HCT116 (cell line): ENCODE data around the gene COA1. TPM values are rescaled to one million over a fixed set of nuclear protein-coding genes. Genes with fewer than 3 reads are reported as not detected.

Source experiments
- ATAC-seq: fragments of 200-7000 bp; cut with Tn5 transposase; 2 replicates; pipeline ENCODE4 v1.9.1; 2020; ENCODE audit warnings: mild to moderate bottlenecking, moderate library complexity
- BruUV-seq: library from RNA; stranded (reverse); fragments of 400-500 nt; replicated peaks from 2 replicates; lab custom pipeline; 2021; lab: Mats Ljungman, UMichigan
- CTCF ChIA-PET: fragments of 300-600 bp; sonication (Branson Sonifier 250); formaldehyde crosslinking; loops from one replicate; lab custom pipeline; 2021; ENCODE audit warnings: antibody characterized with exemption; lab: Charles Lee
- POLR2A ChIA-PET: fragments of 300-600, 350-600 bp; sonication (Branson Sonifier 250); formaldehyde crosslinking; loops from one replicate; lab custom pipeline; 2021; ENCODE audit warnings: antibody characterized with exemption; lab: Charles Lee
- RAD21 ChIA-PET, 2 experiments: fragments of 300-600 bp; sonication (Branson Sonifier 250); formaldehyde crosslinking; loops; one replicate each; lab custom pipeline; 2023; ENCODE audit warnings: low total read pairs in 2 of 2; ENCODE audit not compliant: uncharacterized antibody in 2 of 2, unreplicated experiment in 2 of 2, low non-redundant PET in 1 of 2; lab: Charles Lee
- DNase-seq: peaks from one replicate; pipeline ENCODE4 v3.0.0-alpha.2; 2010; ENCODE audit warnings: low read depth, low spot score
- H2AFZ ChIP-seq: fragments of 200-600 bp; shearing (Covaris generic), sonication (generic); 2 replicates; pipeline ENCODE4 v1.6.1; 2017; ENCODE audit warnings: low read depth, mixed run types, mixed read lengths, antibody characterized with exemption, low read length; ENCODE audit not compliant: poor library complexity, severe bottlenecking
- H3K27ac ChIP-seq: 2 replicates; pipeline ENCODE4 v1.5.1; 2012; ENCODE audit warnings: low read depth, low read length
- H3K27me3 ChIP-seq: fragments of 200-600 bp; sonication (generic); 2 replicates; pipeline ENCODE4 v1.6.1; 2016; ENCODE audit warnings: mixed run types, low read length, mixed read lengths; ENCODE audit not compliant: insufficient read depth
- H3K36me3 ChIP-seq, 2 experiments: fragments of 200-500 bp in 1 of 2; fragments of 200-600 bp in 1 of 2; sonication (Bioruptor generic) in 1 of 2; sonication (generic) in 1 of 2; 2 replicates each; pipeline versions ENCODE4 v1.5.1 to v1.6.1; 2014 to 2016; ENCODE audit warnings: low read length in 2 of 2, inconsistent platforms in 1 of 2, mixed read lengths in 1 of 2, mixed run types in 1 of 2; ENCODE audit not compliant: insufficient read depth in 2 of 2, control insufficient read depth in 1 of 2
- H3K4me1 ChIP-seq, 2 experiments: fragments of 200-600 bp in 1 of 2; sonication (generic) in 1 of 2; 2 replicates each; pipeline versions ENCODE4 v1.5.1 to v1.6.1; 2012 to 2017; ENCODE audit warnings: low read length in 2 of 2, inconsistent platforms in 1 of 2, mild to moderate bottlenecking in 1 of 2, mixed read lengths in 1 of 2, mixed run types in 1 of 2, moderate library complexity in 1 of 2; ENCODE audit not compliant: insufficient read depth in 2 of 2, control insufficient read depth in 1 of 2
- H3K4me2 ChIP-seq: fragments of 200-600 bp; sonication (generic); 2 replicates; pipeline ENCODE4 v1.6.1; 2017; ENCODE audit warnings: mixed run types, low read length, mixed read lengths
- H3K4me3 ChIP-seq, 2 experiments: fragments of 200-600 bp in 1 of 2; sonication (generic) in 1 of 2; replicated peaks in 1 of 2; 2 replicates each; pipeline ENCODE4 v1.5.1; 2011 to 2016; ENCODE audit warnings: low read length in 2 of 2, control low read depth in 1 of 2, low read depth in 1 of 2, mild to moderate bottlenecking in 1 of 2, mixed read lengths in 1 of 2, mixed run types in 1 of 2
- H3K79me2 ChIP-seq: fragments of 200-600 bp; sonication (generic); 2 replicates; pipeline ENCODE4 v1.6.1; 2017; ENCODE audit warnings: mild to moderate bottlenecking, mixed run types, low read length, moderate library complexity, mixed read lengths; ENCODE audit not compliant: insufficient read depth
- H3K9ac ChIP-seq: fragments of 200-600 bp; sonication (generic); 2 replicates; pipeline ENCODE4 v1.6.1; 2016; ENCODE audit warnings: low read length, mixed read lengths
- H3K9me2 ChIP-seq: fragments of 200-600 bp; sonication (generic), shearing (Covaris generic); 2 replicates; pipeline ENCODE4 v1.6.1; 2017; ENCODE audit warnings: mixed run types, mild to moderate bottlenecking, moderate library complexity; ENCODE audit not compliant: insufficient read depth
- H3K9me3 ChIP-seq, 2 experiments: fragments of 200-500 bp in 1 of 2; fragments of 200-600 bp in 1 of 2; sonication (Bioruptor generic) in 1 of 2; sonication (generic) in 1 of 2; 2 replicates each; pipeline ENCODE4 v1.6.1; 2014 to 2017; ENCODE audit warnings: low read length in 2 of 2, mixed read lengths in 2 of 2, inconsistent platforms in 1 of 2, low read depth in 1 of 2, mild to moderate bottlenecking in 1 of 2, mixed run types in 1 of 2, moderate library complexity in 1 of 2; ENCODE audit not compliant: control insufficient read depth in 1 of 2, insufficient read depth in 1 of 2
- H4K20me1 ChIP-seq: fragments of 200-600 bp; sonication (generic), shearing (Covaris generic); 2 replicates; pipeline ENCODE4 v1.6.1; 2017; ENCODE audit warnings: mixed run types, mild to moderate bottlenecking, moderate library complexity; ENCODE audit not compliant: insufficient read depth
- EZH2phosphoT487 ChIP-seq: fragments of 200-600 bp; IDR thresholded peaks from 2 replicates; pipeline ENCODE4 v1.6.1; 2018; ENCODE audit warnings: antibody characterized with exemption, borderline replicate concordance
- JUND ChIP-seq: IDR thresholded peaks from 2 replicates; pipeline ENCODE4 v1.6.1; 2012
- POLR2AphosphoS5 ChIP-seq: IDR thresholded peaks from 2 replicates; pipeline ENCODE4 v1.6.1; 2011; ENCODE audit warnings: mild to moderate bottlenecking, low read depth, low read length, moderate library complexity
- intact Hi-C: fragments of 100-400 bp; cut with micrococcal nuclease; formaldehyde crosslinking; loops from 2 replicates; pipeline ENCODE4 v1.10.0; 2022
- total RNA-seq: library from RNA; stranded (reverse); gene quantifications from one replicate; pipeline ENCODE4 v1.2.1, GENCODE V29; 2021; ENCODE audit not compliant: unreplicated experiment
- TF ChIP-seq, protein P1 (sequence below): IDR thresholded peaks from 2 replicates; pipeline ENCODE4 v1.6.1; 2011; ENCODE audit warnings: mild to moderate bottlenecking, low read length, moderate library complexity; ENCODE audit not compliant: insufficient replicate concordance; ENCODE audit errors: extremely low read depth
- TF ChIP-seq, protein P2 (sequence below): IDR thresholded peaks from 2 replicates; pipeline ENCODE4 v1.6.1; 2012

Gene COA1
- total RNA-seq, 1 experiment from 2014 or later = 78.5 TPM

DNA sequence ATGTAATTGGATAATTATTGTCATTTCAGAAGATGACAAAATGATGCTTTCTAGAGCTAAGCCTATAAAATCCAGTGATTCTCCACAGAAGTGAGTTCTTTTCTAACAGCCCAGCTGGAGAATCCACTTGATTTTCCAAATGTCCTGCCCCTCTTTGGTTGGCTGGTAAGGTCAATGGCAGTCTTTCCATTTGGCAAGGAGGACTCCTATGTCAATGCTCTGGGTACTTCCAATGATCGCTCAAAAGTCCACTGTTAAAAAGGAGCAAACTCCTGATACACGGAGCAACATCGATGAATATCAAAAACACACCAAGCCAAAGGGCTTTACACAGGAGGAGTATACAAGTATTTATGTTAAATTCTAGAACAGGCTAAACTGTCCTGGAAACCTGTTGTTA is 88.6 kb downstream of the COA1 start:
- Histone ChIP-seq H3K4me2 (no peak overlapping the region), H3K9me2 (no peaks in the 10 kb centered on the region), H3K79me2 (peaks cover 19% of the 10 kb centered on the region; the same call in 1 of the 2 replicates), H3K4me1 (peaks cover 2 to 5% of the 10 kb centered on the region in 2 experiments; a peak in 1 of 4 replicates), H2AFZ (no peak overlapping the region), H3K36me3 (peaks cover 28 to 49% of the 10 kb centered on the region in 2 experiments), H3K9me3 (no peaks in the 10 kb centered on the region), H3K27ac (no peak overlapping the region), H3K9ac (no peak overlapping the region), H3K27me3 (no peaks in the 10 kb centered on the region), H3K4me3 (no peak overlapping the region), H4K20me1 (no peaks in the 10 kb centered on the region)
- intact Hi-C loops = no loop called here
- no peak for TF ChIP-seq EZH2phosphoT487
- TF ChIP-seq, protein P1, sequence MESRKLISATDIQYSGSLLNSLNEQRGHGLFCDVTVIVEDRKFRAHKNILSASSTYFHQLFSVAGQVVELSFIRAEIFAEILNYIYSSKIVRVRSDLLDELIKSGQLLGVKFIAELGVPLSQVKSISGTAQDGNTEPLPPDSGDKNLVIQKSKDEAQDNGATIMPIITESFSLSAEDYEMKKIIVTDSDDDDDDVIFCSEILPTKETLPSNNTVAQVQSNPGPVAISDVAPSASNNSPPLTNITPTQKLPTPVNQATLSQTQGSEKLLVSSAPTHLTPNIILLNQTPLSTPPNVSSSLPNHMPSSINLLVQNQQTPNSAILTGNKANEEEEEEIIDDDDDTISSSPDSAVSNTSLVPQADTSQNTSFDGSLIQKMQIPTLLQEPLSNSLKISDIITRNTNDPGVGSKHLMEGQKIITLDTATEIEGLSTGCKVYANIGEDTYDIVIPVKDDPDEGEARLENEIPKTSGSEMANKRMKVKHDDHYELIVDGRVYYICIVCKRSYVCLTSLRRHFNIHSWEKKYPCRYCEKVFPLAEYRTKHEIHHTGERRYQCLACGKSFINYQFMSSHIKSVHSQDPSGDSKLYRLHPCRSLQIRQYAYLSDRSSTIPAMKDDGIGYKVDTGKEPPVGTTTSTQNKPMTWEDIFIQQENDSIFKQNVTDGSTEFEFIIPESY = no peak
- DNase-seq (no peak), ATAC-seq (no peak)
- ChIA-PET POLR2A (no interaction called here), RAD21 (no interaction called here), CTCF (interaction anchor here (1.5 kb wide), 1 partner anchor 59 kb away, joined by 3 read pairs; no protein-coding TSS in a partner anchor)
- no TSS peak for BruUV-seq

DNA sequence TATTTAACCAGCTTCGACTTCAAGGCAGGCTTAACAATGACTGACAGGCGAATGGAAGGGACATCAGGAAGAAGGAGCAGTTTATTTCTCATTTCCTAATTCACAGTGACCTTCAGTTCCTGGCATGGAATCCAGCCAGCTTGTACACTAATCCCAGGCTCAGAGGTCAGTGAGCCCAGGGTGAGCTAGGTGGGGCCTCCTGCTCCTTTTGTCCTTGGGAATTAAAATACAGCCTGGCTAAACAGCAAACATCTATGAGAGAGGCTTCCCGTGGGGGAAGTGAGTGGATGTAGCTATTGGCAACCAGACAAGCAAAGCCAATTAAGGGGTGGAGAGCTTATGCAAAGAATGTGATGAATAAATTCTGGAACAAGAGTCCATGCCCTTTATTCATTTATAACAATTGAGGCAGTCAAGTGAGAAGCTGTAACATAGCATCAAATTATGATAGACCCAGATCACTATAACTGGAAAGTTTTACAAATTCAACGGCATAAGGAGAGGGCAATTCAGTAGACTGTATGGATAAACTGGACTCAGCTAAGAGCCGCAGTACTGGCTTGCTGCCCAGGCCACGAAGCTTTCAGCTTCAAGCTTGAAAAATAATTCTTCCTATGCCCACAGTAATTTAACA is 89.3 kb downstream of the COA1 start:
- no peak overlapping the region for H3K4me3 ChIP-seq
- no peaks in the 10 kb centered on the region for H3K9me2 ChIP-seq
- H3K4me2 ChIP-seq = no peak overlapping the region
- ChIA-PET RAD21 (no interaction called here), POLR2A (interaction anchor here (0.9 kb wide), 1 partner anchor 57 kb away, joined by 5 read pairs; the partner anchor contains the start of gene STK17A), CTCF (interaction anchor here (1.5 to 1.8 kb wide), 2 partner anchors 10 to 60 kb away, joined by 3 to 4 read pairs; no protein-coding TSS in a partner anchor)
- H3K27ac ChIP-seq = no peak overlapping the region
- no peak for DNase-seq
- no peaks in the 10 kb centered on the region for H3K27me3 ChIP-seq
- H3K36me3 ChIP-seq = peaks cover 29 to 48% of the 10 kb centered on the region in 2 experiments
- H3K79me2 ChIP-seq = peaks cover 12% of the 10 kb centered on the region; the same call in 1 of the 2 replicates
- H3K9me3 ChIP-seq = no peaks in the 10 kb centered on the region
- H4K20me1 ChIP-seq = no peaks in the 10 kb centered on the region
- TF ChIP-seq POLR2AphosphoS5 = no peak
- no peak for TF ChIP-seq JUND
- TF ChIP-seq, protein P2, sequence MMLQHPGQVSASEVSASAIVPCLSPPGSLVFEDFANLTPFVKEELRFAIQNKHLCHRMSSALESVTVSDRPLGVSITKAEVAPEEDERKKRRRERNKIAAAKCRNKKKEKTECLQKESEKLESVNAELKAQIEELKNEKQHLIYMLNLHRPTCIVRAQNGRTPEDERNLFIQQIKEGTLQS = no peak
- H3K4me1 ChIP-seq = peaks cover 2 to 5% of the 10 kb centered on the region in 2 experiments; a peak in 1 of 4 replicates
- no TSS peak for BruUV-seq
- H2AFZ ChIP-seq = no peak overlapping the region
- no peak overlapping the region for H3K9ac ChIP-seq
- intact Hi-C loops = no loop called here
- ATAC-seq = no peak
